A673 (cell line): ENCODE measurements around the gene TAMALIN. TPM values are rescaled to one million over a fixed set of nuclear protein-coding genes. Genes with fewer than 3 reads are reported as not detected.

Experiments
- BruUV-seq: library from RNA; stranded (reverse); fragments of 400-500 nt; replicated peaks from 2 replicates; lab custom pipeline; 2021; lab: Mats Ljungman, UMichigan
- CTCF ChIA-PET: fragments of 300-600 bp; sonication (Branson Sonifier 250); formaldehyde crosslinking; loops from one replicate; lab custom pipeline; 2022; ENCODE audit warnings: antibody characterized with exemption; lab: Charles Lee
- POLR2A ChIA-PET: fragments of 300-600 bp; sonication (Branson Sonifier 250); formaldehyde crosslinking; loops from one replicate; lab custom pipeline; 2022; ENCODE audit warnings: antibody characterized with exemption; ENCODE audit not compliant: low non-redundant PET; lab: Charles Lee
- DNase-seq: peaks from one replicate; pipeline ENCODE4 v3.0.0-alpha.2; 2015; ENCODE audit warnings: low spot score
- H3K27ac ChIP-seq: fragments of 200-600 bp; sonication (generic); 2 replicates; pipeline ENCODE4 v1.5.1; 2016; ENCODE audit warnings: mixed run types, low read depth, mild to moderate bottlenecking, mixed read lengths, antibody characterized with exemption, low read length; ENCODE audit not compliant: poor library complexity, severe bottlenecking
- H3K27me3 ChIP-seq: fragments of 200-600 bp; sonication (generic); replicated peaks from 2 replicates; pipeline ENCODE4 v1.6.1; 2017; ENCODE audit warnings: mixed run types, low read depth, mild to moderate bottlenecking, mixed read lengths, antibody characterized with exemption, low read length; ENCODE audit not compliant: insufficient read depth, poor library complexity
- H3K36me3 ChIP-seq: fragments of 200-600 bp; sonication (generic); 2 replicates; pipeline ENCODE4 v1.6.1; 2016; ENCODE audit warnings: mixed run types, mild to moderate bottlenecking, mixed read lengths, antibody characterized with exemption, low read length; ENCODE audit not compliant: insufficient read depth, poor library complexity, severe bottlenecking
- H3K4me1 ChIP-seq: fragments of 200-600 bp; sonication (generic); 2 replicates; pipeline ENCODE4 v1.6.1; 2017; ENCODE audit warnings: mixed run types, mild to moderate bottlenecking, mixed read lengths, antibody characterized with exemption, low read length; ENCODE audit not compliant: insufficient read depth, poor library complexity, severe bottlenecking
- H3K4me3 ChIP-seq: fragments of 200-600 bp; sonication (generic); 2 replicates; pipeline ENCODE4 v1.5.1; 2016; ENCODE audit warnings: low read depth, mixed run types, mild to moderate bottlenecking, mixed read lengths, low read length; ENCODE audit not compliant: poor library complexity, severe bottlenecking
- H3K9me3 ChIP-seq: fragments of 200-600 bp; sonication (generic); 2 replicates; pipeline ENCODE4 v1.6.1; 2016; ENCODE audit warnings: mixed run types, low read depth, mild to moderate bottlenecking, mixed read lengths, antibody characterized with exemption, low read length; ENCODE audit not compliant: poor library complexity, severe bottlenecking
- EZH2 ChIP-seq: fragments of 200-600 bp; sonication (generic); IDR thresholded peaks from 2 replicates; pipeline ENCODE4 v1.6.1; 2017; ENCODE audit warnings: borderline replicate concordance, low read depth, mild to moderate bottlenecking, mixed read lengths, antibody characterized with exemption, low read length; ENCODE audit not compliant: poor library complexity, severe bottlenecking
- intact Hi-C: fragments of 100-400 bp; cut with micrococcal nuclease; formaldehyde crosslinking; loops from one replicate; pipeline ENCODE4 v1.10.0; 2022; ENCODE audit not compliant: unreplicated experiment
- total RNA-seq: library from RNA; stranded (reverse); gene quantifications from 2 replicates; pipeline ENCODE4 v1.2.3, GENCODE V29; 2021
- TF ChIP-seq, protein P1 (sequence below): fragments of 300-800, 200-600 bp; sonication (generic); conservative IDR thresholded peaks from 2 replicates; pipeline ENCODE4 v1.5.1; 2017; ENCODE audit warnings: low read depth, mild to moderate bottlenecking, antibody characterized with exemption, low read length, moderate library complexity, mixed read lengths

The TAMALIN gene
- total RNA-seq, 1 experiment from 2014 or later, result 4.8 TPM

DNA sequence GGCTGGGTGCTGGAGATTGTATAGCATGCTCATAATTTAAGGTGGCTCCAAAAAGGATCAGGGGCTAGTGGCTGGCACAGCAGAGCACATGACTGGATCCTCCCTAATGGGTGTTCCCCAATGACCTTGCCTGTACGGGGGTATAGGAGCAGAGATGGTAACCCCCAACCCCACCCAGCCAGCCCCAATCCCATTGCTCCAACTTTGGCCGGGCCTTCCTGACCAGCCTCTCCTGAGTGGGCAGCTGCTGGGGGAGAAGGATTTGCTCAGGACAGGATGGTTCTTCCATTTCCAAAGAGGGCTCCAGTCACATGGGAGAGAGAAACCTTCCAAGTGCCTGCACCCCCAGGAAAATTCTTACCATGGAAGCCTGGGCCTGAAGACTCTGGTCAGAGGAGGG is 29.2 kb downstream of the TAMALIN start:
- TF ChIP-seq, protein P1, sequence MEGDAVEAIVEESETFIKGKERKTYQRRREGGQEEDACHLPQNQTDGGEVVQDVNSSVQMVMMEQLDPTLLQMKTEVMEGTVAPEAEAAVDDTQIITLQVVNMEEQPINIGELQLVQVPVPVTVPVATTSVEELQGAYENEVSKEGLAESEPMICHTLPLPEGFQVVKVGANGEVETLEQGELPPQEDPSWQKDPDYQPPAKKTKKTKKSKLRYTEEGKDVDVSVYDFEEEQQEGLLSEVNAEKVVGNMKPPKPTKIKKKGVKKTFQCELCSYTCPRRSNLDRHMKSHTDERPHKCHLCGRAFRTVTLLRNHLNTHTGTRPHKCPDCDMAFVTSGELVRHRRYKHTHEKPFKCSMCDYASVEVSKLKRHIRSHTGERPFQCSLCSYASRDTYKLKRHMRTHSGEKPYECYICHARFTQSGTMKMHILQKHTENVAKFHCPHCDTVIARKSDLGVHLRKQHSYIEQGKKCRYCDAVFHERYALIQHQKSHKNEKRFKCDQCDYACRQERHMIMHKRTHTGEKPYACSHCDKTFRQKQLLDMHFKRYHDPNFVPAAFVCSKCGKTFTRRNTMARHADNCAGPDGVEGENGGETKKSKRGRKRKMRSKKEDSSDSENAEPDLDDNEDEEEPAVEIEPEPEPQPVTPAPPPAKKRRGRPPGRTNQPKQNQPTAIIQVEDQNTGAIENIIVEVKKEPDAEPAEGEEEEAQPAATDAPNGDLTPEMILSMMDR, result no peak
- TF ChIP-seq EZH2, result no peak
- peaks cover 26% of the 10 kb centered on the region for H3K4me1 ChIP-seq
- POLR2A ChIA-PET, result no interaction called here
- H3K9me3 ChIP-seq, result no peaks in the 10 kb centered on the region
- no peak overlapping the region for H3K4me3 ChIP-seq
- CTCF ChIA-PET, result no interaction called here
- no TSS peak for BruUV-seq
- intact Hi-C loops, result no loop called here
- peak overlapping the region; percentile 71 for H3K27ac ChIP-seq
- no peaks in the 10 kb centered on the region for H3K27me3 ChIP-seq
- H3K36me3 ChIP-seq, result no peaks in the 10 kb centered on the region
- no peak for DNase-seq

DNA sequence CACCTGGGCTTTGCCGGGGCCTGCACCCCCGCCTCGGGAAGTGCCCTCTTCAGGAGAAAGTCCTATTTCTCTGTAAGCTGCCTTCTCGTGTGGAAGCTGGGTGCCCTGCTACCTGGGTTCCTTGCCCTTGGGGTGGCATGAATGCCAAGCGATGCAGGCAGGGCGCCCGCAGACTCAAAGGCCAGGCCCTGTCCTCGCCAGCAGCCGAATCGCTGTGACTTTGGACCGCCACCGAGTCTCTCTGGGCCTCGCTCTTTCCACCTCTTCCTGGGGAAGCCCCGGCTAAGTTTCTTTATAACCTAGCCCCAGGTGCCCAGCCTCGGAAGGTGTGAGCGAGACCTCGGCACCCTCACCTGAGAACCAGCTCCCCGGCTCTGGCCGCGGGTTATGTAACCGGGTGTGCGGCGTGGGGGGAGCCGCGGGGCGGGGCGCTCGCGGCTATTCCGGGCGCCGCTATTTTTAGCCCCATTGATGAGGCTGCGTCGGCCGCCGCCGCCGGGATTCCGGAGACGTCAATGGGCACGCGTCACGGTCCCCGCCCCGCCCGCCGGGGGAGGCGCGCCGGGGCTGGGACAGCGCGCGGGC is 29.9 kb downstream of the TAMALIN start:
- TF ChIP-seq, protein P1, result no peak
- TF ChIP-seq EZH2, result no peak
- DNase-seq, result peak; percentile 78
- no peaks in the 10 kb centered on the region for H3K9me3 ChIP-seq
- H3K27ac ChIP-seq, result peak overlapping the region; percentile 71
- POLR2A ChIA-PET, result interaction anchor here (0.5 kb wide), 1 partner anchor 8 kb away, joined by 3 read pairs; no protein-coding TSS in a partner anchor
- H3K27me3 ChIP-seq, result no peaks in the 10 kb centered on the region
- H3K4me1 ChIP-seq, result peaks cover 26% of the 10 kb centered on the region
- H3K36me3 ChIP-seq, result no peaks in the 10 kb centered on the region
- BruUV-seq, result no TSS peak
- CTCF ChIA-PET, result interaction anchor here (2.5 kb wide), 1 partner anchor 11 kb away, joined by 12 read pairs; no protein-coding TSS in a partner anchor
- peak overlapping the region; percentile 85 for H3K4me3 ChIP-seq
- intact Hi-C loops, result loop anchor here (1.0 kb wide), 1 partner anchor 15 kb away; the partner anchor contains the start of gene NR4A1

DNA sequence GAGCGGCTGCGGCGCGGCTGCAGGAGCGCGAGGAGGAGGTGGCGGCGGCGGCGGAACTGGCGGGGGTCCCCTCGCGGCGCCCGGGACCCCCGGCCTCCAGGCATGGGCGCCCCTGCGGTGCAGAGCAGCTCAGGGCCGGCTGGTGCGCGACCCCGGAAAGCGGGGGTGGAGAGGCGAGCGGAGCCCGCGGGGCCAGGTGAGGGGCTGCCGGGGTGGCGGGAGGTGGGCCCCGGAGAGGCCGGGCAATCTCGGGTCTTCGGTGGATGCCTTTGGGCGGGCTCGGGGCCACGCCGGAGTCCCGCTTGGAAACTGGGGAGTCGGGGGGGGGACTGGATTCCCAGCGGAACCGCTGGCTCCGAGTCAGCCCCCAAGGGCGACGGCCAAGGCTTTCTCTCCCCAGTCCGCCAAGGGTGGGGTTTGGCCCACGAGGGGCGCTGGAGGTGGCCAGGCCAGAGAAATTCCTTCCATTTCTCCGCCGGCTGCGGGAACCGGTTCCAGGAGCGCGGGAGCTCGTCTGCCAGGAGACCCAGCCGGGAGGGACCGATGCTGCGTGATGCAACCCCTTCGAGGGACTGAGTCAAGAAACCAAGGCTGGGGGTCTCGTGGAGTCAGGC is 30.6 kb downstream of the TAMALIN start:
- BruUV-seq, result no TSS peak
- peak overlapping the region; percentile 93 for H3K27ac ChIP-seq
- no peaks in the 10 kb centered on the region for H3K9me3 ChIP-seq
- H3K4me3 ChIP-seq, result peak overlapping the region; percentile 85
- H3K36me3 ChIP-seq, result no peaks in the 10 kb centered on the region
- CTCF ChIA-PET, result interaction anchor here (2.5 kb wide), 1 partner anchor 12 kb away, joined by 12 read pairs; no protein-coding TSS in a partner anchor
- H3K27me3 ChIP-seq, result no peaks in the 10 kb centered on the region
- TF ChIP-seq, protein P1, result 0 out of 2 replicates have a peak, but pooled peaks have one; percentile 26
- no peak for TF ChIP-seq EZH2
- POLR2A ChIA-PET, result no interaction called here
- intact Hi-C loops, result loop anchor here (1.0 kb wide), 1 partner anchor 14 kb away; the partner anchor contains the start of gene NR4A1
- peaks cover 22% of the 10 kb centered on the region for H3K4me1 ChIP-seq
- peak; percentile 38 for DNase-seq
